ENCODE results near the gene TECTB. TPM values are rescaled to one million over a fixed set of nuclear protein-coding genes. Genes with fewer than 3 reads are reported as not detected.
"Not testable (repeated sequence)": the region's sequence is repeated elsewhere in the genome, so short reads cannot be mapped to it uniquely, and the experiment has no call there.

Gene TECTB
- total RNA-seq, 8 experiments from 2014 or later, result 0.05 to 0.31 (median 0.09) TPM; not detected in 3

DNA sequence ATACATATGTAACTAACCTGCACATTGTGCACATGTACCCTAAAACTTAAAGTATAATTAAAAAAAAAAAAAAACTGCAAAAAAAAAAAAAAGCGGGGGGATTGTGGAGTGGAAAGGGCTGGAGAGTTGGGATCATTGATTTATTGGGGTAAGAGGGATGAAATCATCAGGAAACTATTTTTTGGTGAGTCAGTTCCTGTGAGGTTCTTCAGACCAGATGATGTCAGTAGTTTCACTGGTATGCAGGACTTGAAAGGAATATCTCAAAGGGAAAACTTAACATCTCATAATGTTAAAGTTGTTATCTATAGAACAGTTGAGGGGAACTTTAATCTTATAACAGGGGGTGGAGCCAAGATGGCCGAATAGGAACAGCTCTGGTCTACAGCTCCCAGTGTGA is 32.6 kb upstream of the TECTB start:
- in situ Hi-C loops (cut with MboI; ENCODE audit: low pct_unique_long_range_greater_than_20kb in 2 of 9, low sequenced_read_pairs in 9 of 9, unreplicated experiment in 9 of 9), result no loop called here
- ATAC-seq (replicated peaks in 6 of 8), result no peak
- 0 to 100% (median 58%) methylated on average over 1 of the region's 2 CpGs; no CpG with 5 or more reads in 2 of the 10 experiments for WGBS, 10 experiments
- H3K4me1 ChIP-seq (replicated peaks in 1 of 2), result no peaks in the 10 kb centered on the region
- no peak overlapping the region for H3K4me3 ChIP-seq
- no peak overlapping the region for H3K27ac ChIP-seq

DNA sequence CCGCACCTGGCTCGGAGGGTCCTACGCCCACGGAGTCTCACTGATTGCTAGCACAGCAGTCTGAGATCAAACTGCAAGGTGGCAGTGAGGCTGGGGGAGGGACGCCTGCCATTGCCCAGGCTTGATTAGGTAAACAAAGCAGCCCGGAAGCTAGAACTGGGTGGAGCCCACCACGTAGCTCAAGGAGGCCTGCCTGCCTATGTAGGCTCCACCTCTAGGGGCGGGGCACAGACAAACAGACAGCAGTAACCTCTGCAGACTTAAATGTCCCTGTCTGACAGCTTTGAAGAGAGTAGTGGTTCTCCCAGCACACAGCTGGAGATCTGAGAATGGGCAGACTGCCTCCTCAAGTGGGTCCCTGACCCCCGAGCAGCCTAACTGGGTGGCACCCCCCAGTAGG is 32.0 kb upstream of the TECTB start:
- 40 to 71% (median 67%) methylated on average over 1 of the region's 9 CpGs; no CpG with 5 or more reads in 6 of the 10 experiments for WGBS, 10 experiments
- H3K4me1 ChIP-seq (replicated peaks in 1 of 2); H3K27ac ChIP-seq; H3K4me3 ChIP-seq; in situ Hi-C loops (cut with MboI; ENCODE audit: low pct_unique_long_range_greater_than_20kb in 2 of 9, low sequenced_read_pairs in 9 of 9, unreplicated experiment in 9 of 9); ATAC-seq (replicated peaks in 6 of 8): not testable (repeated sequence)

DNA sequence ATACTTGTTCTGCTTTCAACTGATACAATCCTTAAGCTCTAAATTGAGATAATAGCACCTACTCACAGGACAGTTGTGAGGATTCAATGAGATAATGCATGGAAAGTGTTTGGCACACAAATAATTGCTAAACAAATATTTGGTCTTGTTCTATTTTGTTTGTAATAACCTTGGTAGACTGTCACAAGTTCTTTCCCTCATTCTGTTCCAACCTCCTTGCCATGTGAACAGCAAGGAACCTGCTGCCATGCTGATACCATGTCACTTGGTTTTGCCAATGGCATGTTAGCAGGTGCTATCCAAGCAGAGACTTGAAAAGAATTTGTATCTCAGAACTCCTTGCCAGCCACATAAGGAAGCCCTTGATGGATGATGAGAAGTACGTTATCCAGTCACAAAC is 24.8 kb upstream of the TECTB start:
- in situ Hi-C loops (cut with MboI; ENCODE audit: low pct_unique_long_range_greater_than_20kb in 2 of 9, low sequenced_read_pairs in 9 of 9, unreplicated experiment in 9 of 9), result no loop called here
- H3K27ac ChIP-seq, result no peak overlapping the region
- 29 to 100% (median 57%) methylated on average over 1 of the region's 1 CpG; no CpG with 5 or more reads in 5 of the 10 experiments for WGBS, 10 experiments
- no peaks in the 10 kb centered on the region for H3K4me1 ChIP-seq (replicated peaks in 1 of 2)
- H3K4me3 ChIP-seq, result no peak overlapping the region
- no peak for ATAC-seq (replicated peaks in 6 of 8)

DNA sequence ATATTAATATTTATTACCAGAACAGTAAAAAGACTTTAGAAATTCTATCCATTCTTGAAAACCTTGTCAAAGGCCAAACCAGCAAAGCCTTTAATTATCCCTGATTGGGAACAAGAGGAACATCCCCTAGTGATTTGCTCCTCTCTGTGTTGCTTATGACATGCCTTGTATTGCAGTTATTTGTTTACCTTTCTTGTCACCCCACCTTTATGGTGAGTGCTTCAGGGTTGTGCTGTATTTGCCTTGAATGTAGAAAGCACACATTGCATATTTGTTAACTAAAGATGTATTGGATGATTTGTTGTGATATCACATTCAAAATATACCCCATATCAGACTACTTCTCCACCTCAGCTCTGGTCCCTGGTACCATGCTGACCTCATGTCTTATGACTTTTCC is 23.5 kb upstream of the TECTB start:
- Histone ChIP-seq H3K4me3 (no peak overlapping the region), H3K4me1 (replicated peaks in 1 of 2) (no peaks in the 10 kb centered on the region), H3K27ac (no peak overlapping the region)
- in situ Hi-C loops (cut with MboI; ENCODE audit: low pct_unique_long_range_greater_than_20kb in 2 of 9, low sequenced_read_pairs in 9 of 9, unreplicated experiment in 9 of 9), result no loop called here
- ATAC-seq (replicated peaks in 6 of 8), result no peak

DNA sequence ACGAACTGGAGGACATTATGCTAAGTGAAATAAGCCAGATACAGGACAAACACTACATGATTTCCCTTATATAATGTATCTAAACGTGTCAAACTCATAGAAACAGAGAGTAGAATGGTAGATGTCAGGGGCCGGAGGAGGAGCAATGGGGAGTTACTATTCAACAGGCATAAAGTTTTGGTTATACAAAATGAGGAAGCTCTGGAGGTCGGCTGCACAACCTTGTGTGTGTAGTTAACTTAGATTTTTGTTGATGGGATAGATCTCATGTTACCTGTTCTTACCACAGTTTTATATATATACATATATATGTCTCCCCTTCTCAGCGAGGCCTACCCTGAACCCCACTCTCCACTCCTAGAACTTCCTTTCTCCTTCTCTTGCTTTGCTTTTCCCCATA is 22.4 kb upstream of the TECTB start:
- in situ Hi-C loops (cut with MboI; ENCODE audit: low pct_unique_long_range_greater_than_20kb in 2 of 9, low sequenced_read_pairs in 9 of 9, unreplicated experiment in 9 of 9), result no loop called here
- 65 to 100% (median 80%) methylated on average over 1 to 5 of the region's 5 CpGs; no CpG with 5 or more reads in 1 of the 10 experiments for WGBS, 10 experiments
- no peak overlapping the region for H3K4me3 ChIP-seq
- no peak overlapping the region for H3K27ac ChIP-seq
- no peak for ATAC-seq (replicated peaks in 6 of 8)
- H3K4me1 ChIP-seq (replicated peaks in 1 of 2), result peaks cover 5 to 6% of the 10 kb centered on the region in 2 donors

DNA sequence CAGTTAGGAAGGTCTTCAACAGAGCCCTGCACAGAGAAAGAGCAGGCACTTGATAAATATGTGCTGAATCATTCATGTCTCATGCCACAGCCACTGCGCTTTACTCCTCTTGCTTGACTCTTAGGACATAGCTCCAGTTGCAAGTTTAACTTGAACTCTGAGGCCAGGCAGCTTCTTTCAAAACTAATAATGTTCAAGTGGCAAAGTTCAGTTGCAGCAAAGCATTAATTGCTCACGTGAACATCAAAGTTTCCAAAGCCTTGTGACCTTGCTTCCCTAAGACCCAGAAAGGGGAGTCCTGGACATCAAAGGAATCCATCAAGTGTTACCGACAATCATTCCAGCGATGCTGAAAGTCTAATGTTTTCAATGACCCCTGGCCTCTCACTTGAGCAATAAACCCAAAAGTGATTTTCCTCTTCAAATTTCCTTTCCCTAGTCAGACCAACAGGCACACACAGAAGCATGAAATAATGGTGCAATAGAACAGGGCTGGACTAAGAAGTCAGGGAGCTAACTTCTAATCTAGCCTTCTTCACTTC is 21.8 kb upstream of the TECTB start:
- 7 to 64% (median 47%) methylated on average over 1 to 4 of the region's 4 CpGs; no CpG with 5 or more reads in 1 of the 10 experiments for WGBS, 10 experiments
- H3K27ac ChIP-seq, result no peak overlapping the region

DNA sequence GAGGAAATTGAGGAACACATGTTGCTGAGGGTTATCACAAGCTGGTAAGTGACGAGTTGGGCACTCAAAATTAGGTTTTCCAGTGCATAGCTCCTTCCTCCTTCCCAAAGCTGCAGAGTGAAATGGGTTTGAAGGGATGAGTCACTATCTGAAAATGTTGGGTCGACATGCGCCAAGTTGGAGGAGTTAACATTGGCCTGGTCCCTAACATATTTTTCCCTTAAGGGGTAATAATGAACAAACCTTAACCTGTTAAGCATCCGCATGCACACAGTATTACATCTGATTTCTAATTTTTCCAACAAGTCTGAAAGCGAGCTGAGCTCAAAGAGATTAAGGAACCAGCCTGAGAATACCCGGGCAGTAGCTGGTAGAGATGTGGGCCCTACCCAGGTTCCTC is 20.7 kb upstream of the TECTB start:
- Histone ChIP-seq H3K4me3 (no peak overlapping the region), H3K4me1 (replicated peaks in 1 of 2) (peaks cover 6% of the 10 kb centered on the region in 2 donors), H3K27ac (no peak overlapping the region)
- in situ Hi-C loops (cut with MboI; ENCODE audit: low pct_unique_long_range_greater_than_20kb in 2 of 9, low sequenced_read_pairs in 9 of 9, unreplicated experiment in 9 of 9), result no loop called here
- 51 to 100% (median 88%) methylated on average over 1 to 6 of the region's 6 CpGs; no CpG with 5 or more reads in 1 of the 10 experiments for WGBS, 10 experiments
- no peak for ATAC-seq (replicated peaks in 6 of 8)

More for the DNA sequence above, 21.8 kb upstream of the TECTB start:
- Histone ChIP-seq H3K4me3 (no peak overlapping the region), H3K4me1 (replicated peaks in 1 of 2) (peaks cover 6% of the 10 kb centered on the region in 2 donors)
- in situ Hi-C loops (cut with MboI; ENCODE audit: low pct_unique_long_range_greater_than_20kb in 2 of 9, low sequenced_read_pairs in 9 of 9, unreplicated experiment in 9 of 9), result no loop called here
- ATAC-seq (replicated peaks in 6 of 8), result peak in 2 of 8 experiments; percentile 41 to 57

DNA sequence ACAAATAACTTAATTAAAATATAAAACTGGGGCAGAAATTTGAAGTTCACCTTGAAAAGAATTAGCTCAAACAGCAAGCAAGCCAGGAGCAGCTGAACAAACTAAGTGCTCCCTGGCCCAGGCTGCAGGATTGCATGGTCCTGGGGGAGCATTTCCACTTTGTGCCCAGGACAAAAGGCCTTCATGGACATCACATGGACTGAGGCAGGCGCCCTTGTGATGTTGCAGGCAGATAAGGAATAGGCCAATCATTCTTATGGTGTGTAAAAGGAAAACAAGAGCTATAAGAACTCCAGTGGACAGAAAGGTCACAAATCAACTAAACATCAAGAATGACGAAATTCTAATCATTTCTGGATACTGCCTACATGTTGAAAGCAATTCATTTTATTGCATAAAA is 17.5 kb upstream of the TECTB start:
- peak in 5 of 8 experiments; percentile 65 to 91 (median 82) for ATAC-seq (replicated peaks in 6 of 8)
- H3K4me3 ChIP-seq, result no peak overlapping the region
- H3K4me1 ChIP-seq (replicated peaks in 1 of 2), result peaks cover 6% of the 10 kb centered on the region in 2 donors
- WGBS, 10 experiments, result 27 to 71% (median 63%) methylated on average over 1 to 2 of the region's 2 CpGs; no CpG with 5 or more reads in 1 of the 10 experiments
- no peak overlapping the region for H3K27ac ChIP-seq
- in situ Hi-C loops (cut with MboI; ENCODE audit: low pct_unique_long_range_greater_than_20kb in 2 of 9, low sequenced_read_pairs in 9 of 9, unreplicated experiment in 9 of 9), result no loop called here

DNA sequence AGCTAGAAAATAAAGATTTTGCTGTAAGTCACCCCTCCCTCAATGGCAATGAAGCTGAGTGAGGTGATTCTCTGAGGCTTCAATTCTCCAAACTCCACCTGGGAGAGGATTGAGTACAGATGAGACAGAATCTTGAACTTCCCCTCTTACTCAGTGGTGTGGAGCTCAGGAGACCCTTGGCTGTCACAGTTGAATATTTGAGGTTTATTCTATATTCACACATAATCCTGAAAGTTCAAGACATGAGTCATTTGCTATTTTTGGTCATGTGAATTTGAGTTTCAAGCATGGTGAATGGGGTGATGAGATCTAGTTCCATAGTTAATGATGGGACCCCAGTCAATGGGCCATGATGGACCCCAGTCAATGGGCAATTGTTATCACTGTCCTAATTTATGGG is 13.9 kb upstream of the TECTB start:
- Histone ChIP-seq H3K4me3 (no peak overlapping the region), H3K4me1 (replicated peaks in 1 of 2) (peaks cover 6% of the 10 kb centered on the region in 2 donors), H3K27ac (no peak overlapping the region)
- in situ Hi-C loops (cut with MboI; ENCODE audit: low pct_unique_long_range_greater_than_20kb in 2 of 9, low sequenced_read_pairs in 9 of 9, unreplicated experiment in 9 of 9), result no loop called here
- peak in 2 of 8 experiments; percentile 39 to 43 for ATAC-seq (replicated peaks in 6 of 8)

DNA sequence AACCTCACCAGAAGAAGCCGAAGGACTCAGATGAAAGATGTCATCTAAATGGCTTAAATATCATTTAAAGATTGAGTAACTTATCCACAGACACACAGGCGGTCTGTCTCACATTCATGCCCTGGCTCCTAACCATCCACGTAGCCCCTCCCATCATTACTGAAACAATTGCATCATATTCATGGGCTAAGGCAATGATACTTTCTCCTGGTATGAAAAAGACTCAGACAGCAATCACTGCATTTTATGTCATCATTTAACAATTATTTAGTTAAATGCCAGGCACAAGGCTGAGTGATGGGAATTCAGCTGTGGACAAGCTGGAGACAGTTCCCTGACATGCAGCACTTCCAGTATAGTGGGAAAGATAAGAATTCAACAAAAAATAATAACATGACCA is 11.2 kb upstream of the TECTB start:
- Histone ChIP-seq H3K4me1 (replicated peaks in 1 of 2) (no peaks in the 10 kb centered on the region), H3K4me3 (no peak overlapping the region), H3K27ac (no peak overlapping the region)
- WGBS, 10 experiments, result 11 to 100% (median 59%) methylated on average over 1 to 3 of the region's 3 CpGs; no CpG with 5 or more reads in 2 of the 10 experiments
- peak in 6 of 8 experiments; percentile 42 to 99 (median 78) for ATAC-seq (replicated peaks in 6 of 8)
- in situ Hi-C loops (cut with MboI; ENCODE audit: low pct_unique_long_range_greater_than_20kb in 2 of 9, low sequenced_read_pairs in 9 of 9, unreplicated experiment in 9 of 9), result no loop called here

DNA sequence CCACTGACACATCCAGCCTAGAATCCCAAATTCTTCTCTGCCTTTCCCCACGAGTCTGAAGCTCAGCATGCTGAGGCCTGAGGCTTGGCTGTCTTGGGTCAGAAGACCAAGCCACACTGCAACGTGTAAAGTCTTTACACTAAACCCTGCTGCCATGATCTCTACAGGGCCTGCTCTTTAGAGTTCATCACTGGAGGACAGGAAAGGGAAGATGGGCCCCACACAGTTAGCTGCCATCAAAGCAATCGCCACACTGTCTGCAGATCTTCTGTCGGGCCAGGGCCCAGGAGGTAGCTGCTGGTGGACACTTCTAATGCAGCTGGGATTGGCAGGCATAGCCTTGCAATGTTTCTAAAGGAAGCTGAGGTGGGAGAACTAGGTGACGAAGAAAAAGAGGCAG is 8.4 kb upstream of the TECTB start:
- no peak for ATAC-seq (replicated peaks in 6 of 8)
- WGBS, 10 experiments, result 50 to 100% (median 83%) methylated on average over 1 to 5 of the region's 5 CpGs; no CpG with 5 or more reads in 2 of the 10 experiments
- no peak overlapping the region for H3K4me3 ChIP-seq
- H3K27ac ChIP-seq, result no peak overlapping the region
- peaks cover 15 to 18% of the 10 kb centered on the region in 2 donors for H3K4me1 ChIP-seq (replicated peaks in 1 of 2)
- in situ Hi-C loops (cut with MboI; ENCODE audit: low pct_unique_long_range_greater_than_20kb in 2 of 9, low sequenced_read_pairs in 9 of 9, unreplicated experiment in 9 of 9), result no loop called here

DNA sequence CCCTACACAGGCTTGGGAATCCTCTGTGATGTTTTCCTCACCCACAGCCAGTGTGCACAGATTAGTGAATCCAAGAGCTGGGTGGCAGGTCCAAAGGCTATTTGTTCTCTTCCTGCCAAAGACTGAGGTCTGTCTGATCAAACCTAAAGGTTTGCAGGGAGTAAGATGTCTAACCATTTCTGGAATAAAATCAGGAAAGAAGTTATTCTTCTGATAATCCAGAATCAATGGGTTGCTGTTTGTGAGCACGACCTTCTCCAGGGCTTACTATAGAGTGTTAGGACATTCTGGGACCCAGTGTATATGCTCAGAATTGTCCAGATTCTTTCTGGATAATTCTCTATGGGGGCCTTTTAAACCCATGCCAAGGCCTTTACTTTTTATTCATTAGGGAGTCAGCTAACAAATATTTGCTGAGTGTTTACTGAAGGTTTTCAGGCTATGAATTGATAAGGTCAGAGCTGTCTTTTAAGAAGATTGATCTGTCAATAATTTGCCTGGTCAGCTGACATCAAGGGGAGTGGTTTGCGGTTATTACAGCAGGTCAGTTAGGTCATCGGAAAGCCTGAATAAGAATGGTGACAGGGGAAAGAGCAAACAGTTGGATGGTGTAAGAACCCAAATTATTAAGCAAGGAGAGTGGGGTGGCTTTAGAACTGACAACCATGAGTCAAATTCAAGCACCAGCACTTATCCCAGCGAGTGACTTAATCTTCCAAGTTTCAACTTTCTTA is 7.5 kb upstream of the TECTB start:
- no peak overlapping the region for H3K27ac ChIP-seq
- H3K4me1 ChIP-seq (replicated peaks in 1 of 2), result peaks cover 16 to 19% of the 10 kb centered on the region in 2 donors
- no peak for ATAC-seq (replicated peaks in 6 of 8)
- WGBS, 10 experiments, result 46 to 100% (median 62%) methylated on average over 1 to 4 of the region's 4 CpGs; no CpG with 5 or more reads in 1 of the 10 experiments
- H3K4me3 ChIP-seq, result no peak overlapping the region
- in situ Hi-C loops (cut with MboI; ENCODE audit: low pct_unique_long_range_greater_than_20kb in 2 of 9, low sequenced_read_pairs in 9 of 9, unreplicated experiment in 9 of 9), result no loop called here

DNA sequence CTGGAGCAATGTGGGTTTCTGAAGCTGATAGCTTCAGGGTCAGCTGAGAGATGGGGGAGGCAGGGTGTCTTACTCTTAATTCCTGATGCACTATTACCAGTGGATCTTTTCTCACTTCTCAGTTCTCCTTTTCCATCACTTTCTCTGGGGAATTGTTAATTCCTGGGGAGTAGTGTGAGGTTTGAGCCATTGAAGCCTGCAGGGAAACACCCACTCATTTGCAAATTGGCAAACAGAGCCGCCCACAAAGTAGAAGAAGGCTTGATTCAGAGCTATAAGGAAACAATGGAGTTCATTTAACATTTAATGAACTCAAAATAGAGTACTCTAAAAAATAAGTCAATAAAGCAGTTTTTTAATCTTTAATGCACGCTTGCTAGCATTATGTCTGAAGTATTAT is 4.3 kb upstream of the TECTB start:
- Histone ChIP-seq H3K4me1 (replicated peaks in 1 of 2) (peaks cover 16 to 19% of the 10 kb centered on the region in 2 donors), H3K4me3 (no peak overlapping the region), H3K27ac (no peak overlapping the region)
- WGBS, 10 experiments, result 0 to 72% (median 33%) methylated on average over 1 to 2 of the region's 2 CpGs; no CpG with 5 or more reads in 1 of the 10 experiments
- in situ Hi-C loops (cut with MboI; ENCODE audit: low pct_unique_long_range_greater_than_20kb in 2 of 9, low sequenced_read_pairs in 9 of 9, unreplicated experiment in 9 of 9), result no loop called here
- ATAC-seq (replicated peaks in 6 of 8), result peak in 6 of 8 experiments; percentile 48 to 96 (median 72)

All from motor neuron (in vitro differentiated cells).